HepG2 (cell line): ENCODE data around the gene WIZ. TPM values are rescaled to one million over a fixed set of nuclear protein-coding genes. Genes with fewer than 3 reads are reported as not detected.

Experiments
- ATAC-seq: fragments of 200-7000 bp; cut with Tn5 transposase; 3 replicates; pipeline ENCODE4 v1.9.1; 2020; ENCODE audit warnings: mild to moderate bottlenecking, moderate library complexity
- BruUV-seq: library from RNA; stranded (reverse); fragments of 400-500 nt; replicated peaks from 2 replicates; lab custom pipeline; 2021; lab: Mats Ljungman, UMichigan
- CTCF ChIA-PET: fragments of 300-600 bp; formaldehyde crosslinking; extraction: SDS; loops from one replicate; lab custom pipeline; 2021; ENCODE audit warnings: low total read pairs, inconsistent platforms, low intra/inter-chr PET ratio; lab: Yijun Ruan, JAX
- POLR2A ChIA-PET: fragments of 350-600 bp; sonication (Branson Sonifier 250); formaldehyde crosslinking; loops from one replicate; lab custom pipeline; 2020; ENCODE audit warnings: antibody characterized with exemption, inconsistent platforms; lab: Yijun Ruan, JAX
- DNase-seq: peaks from one replicate; pipeline ENCODE4 v3.0.0-alpha.2; 2015; ENCODE audit warnings: low spot score
- FAIRE-seq: peaks from 3 replicates; lab custom pipeline; 2011; peaks lifted over from hg19 to GRCh38; lab: Jason Lieb, UNC
- H2AFZ ChIP-seq: one replicate; pipeline ENCODE4 v1.6.1; 2011; ENCODE audit warnings: low read length, inconsistent platforms
- H3K27ac ChIP-seq: fragments of 300-600 bp; 3 replicates; pipeline ENCODE4 v1.8.0; 2011; ENCODE audit warnings: mixed run types, mild to moderate bottlenecking, mixed read lengths, low read length, inconsistent platforms; ENCODE audit not compliant: insufficient read depth; ENCODE audit errors: extremely low read length
- H3K27me3 ChIP-seq, 2 experiments: fragments of 200-600 bp in 1 of 2; 2 replicates in 1 of 2; 3 replicates in 1 of 2; pipeline versions ENCODE4 v1.6.0 to v1.8.0; 2011; ENCODE audit warnings: low read length in 2 of 2, mild to moderate bottlenecking in 2 of 2, moderate library complexity in 2 of 2, inconsistent platforms in 1 of 2; ENCODE audit not compliant: insufficient read depth in 2 of 2, control insufficient read depth in 1 of 2
- H3K36me3 ChIP-seq, 2 experiments: fragments of 200-600 bp in 1 of 2; replicated peaks in 1 of 2; 2 replicates in 1 of 2; 3 replicates in 1 of 2; pipeline versions ENCODE4 v1.5.1 to v1.8.0; 2011; ENCODE audit warnings: low read length in 2 of 2, inconsistent platforms in 1 of 2; ENCODE audit not compliant: insufficient read depth in 2 of 2, control insufficient read depth in 1 of 2
- H3K4me1 ChIP-seq: 2 replicates; pipeline ENCODE4 v1.5.1; 2012; ENCODE audit warnings: low read length, inconsistent platforms; ENCODE audit not compliant: insufficient read depth
- H3K4me2 ChIP-seq: 2 replicates; pipeline ENCODE4 v1.6.0; 2011; ENCODE audit warnings: low read depth, low read length, inconsistent platforms
- H3K4me3 ChIP-seq, 3 experiments: fragments of 200-600 bp in 1 of 3; sonication (generic), shearing (Covaris generic) in 1 of 3; replicated peaks in 1 of 3; 2 replicates each; pipeline ENCODE4 v1.5.1; 2011 to 2016; ENCODE audit warnings: low read length in 3 of 3, inconsistent platforms in 2 of 3, low read depth in 2 of 3, mild to moderate bottlenecking in 2 of 3, control low read depth in 1 of 3, mixed read lengths in 1 of 3; ENCODE audit not compliant: insufficient read depth in 1 of 3
- H3K79me2 ChIP-seq: one replicate; pipeline ENCODE4 v1.6.1; 2011; ENCODE audit warnings: low read length, inconsistent platforms; ENCODE audit not compliant: insufficient read depth
- H3K9ac ChIP-seq: 2 replicates; pipeline ENCODE4 v1.6.0; 2011; ENCODE audit warnings: mild to moderate bottlenecking, low read depth, low read length, inconsistent platforms; ENCODE audit not compliant: insufficient read depth
- H3K9me3 ChIP-seq: 2 replicates; pipeline ENCODE4 v1.5.1; 2012; ENCODE audit warnings: mild to moderate bottlenecking, low read length
- H4K20me1 ChIP-seq: 2 replicates; pipeline ENCODE4 v1.6.0; 2011; ENCODE audit warnings: inconsistent platforms, mild to moderate bottlenecking, low read length, moderate library complexity; ENCODE audit not compliant: insufficient read depth
- MED8 ChIP-seq: sonication (generic); formaldehyde crosslinking; IDR thresholded peaks from 2 replicates; pipeline ENCODE4 v1.8.1; 2023; ENCODE audit warnings: mild to moderate bottlenecking, missing genetic modification reagents; ENCODE audit not compliant: insufficient replicate concordance
- NFKB2 ChIP-seq: sonication (generic); formaldehyde crosslinking; IDR thresholded peaks from 2 replicates; pipeline ENCODE4 v1.4.0; 2020; ENCODE audit warnings: missing genetic modification reagents, borderline replicate concordance
- SMAD9 ChIP-seq: sonication (generic); formaldehyde crosslinking; IDR thresholded peaks from 2 replicates; pipeline ENCODE4 v1.5.1; 2020; ENCODE audit warnings: mild to moderate bottlenecking, missing genetic modification reagents
- SOX6 ChIP-seq, 2 experiments: fragments of 450-650 bp in 1 of 2; sonication (generic) in 1 of 2; formaldehyde crosslinking in 1 of 2; IDR thresholded peaks; 2 replicates each; pipeline versions ENCODE4 v1.4.0 to v1.6.1; 2017 to 2020; ENCODE audit warnings: antibody characterized with exemption in 1 of 2, mild to moderate bottlenecking in 1 of 2, missing genetic modification reagents in 1 of 2
- ZC3H13 ChIP-seq: sonication (generic); formaldehyde crosslinking; IDR thresholded peaks from 2 replicates; pipeline ENCODE4 v1.8.1; 2023; ENCODE audit warnings: mild to moderate bottlenecking, missing genetic modification reagents, moderate library complexity
- ZNF138 ChIP-seq: sonication (generic); formaldehyde crosslinking; IDR thresholded peaks from 2 replicates; pipeline ENCODE4 v1.5.0; 2020; ENCODE audit warnings: mild to moderate bottlenecking, low read depth, missing genetic modification reagents
- ZNF775 ChIP-seq: sonication (generic); formaldehyde crosslinking; IDR thresholded peaks from 2 replicates; pipeline ENCODE4 v1.4.0; 2020; ENCODE audit warnings: missing genetic modification reagents, mild to moderate bottlenecking, moderate library complexity, borderline replicate concordance
- WGBS: methylation state at CpG from one replicate; pipeline ENCODE4 v1.1.6; 2017; ENCODE audit warnings: low lambda C conversion rate; 5-methylcytosine and 5-hydroxymethylcytosine counted together
- in situ Hi-C: cut with HindIII; loops from 2 replicates; pipeline ENCODE4 v1.10.0; 2017; ENCODE audit warnings: low pct_unique_long_range_greater_than_20kb; ENCODE audit not compliant: extremely low pct_ligation_motif_present
- intact Hi-C: fragments of 100-400 bp; cut with micrococcal nuclease; formaldehyde crosslinking; loops from one replicate; pipeline ENCODE4 v1.10.0; 2022; ENCODE audit not compliant: unreplicated experiment
- polyA plus RNA-seq, 8 experiments: library from polyadenylated mRNA; depleted of rRNA in 3 of 8; stranded (reverse) in 7 of 8; unstranded in 1 of 8; fragments of >200 nt; fragmentation: Illumina TruSeq in 4 of 8; extraction: Trizol in 4 of 8; gene quantifications; 2 replicates each; pipeline versions ENCODE4 v1.2.1 to v1.2.3, GENCODE V29; 2011 to 2016; ENCODE audit warnings: low read depth in 4 of 8, missing spikeins in 1 of 8, mixed read lengths in 1 of 8; ENCODE audit not compliant: insufficient read depth in 1 of 8
- total RNA-seq, 5 experiments: library from RNA; depleted of rRNA; stranded (reverse); fragments of >200 nt; fragmentation: Illumina TruSeq; extraction: Trizol; gene quantifications; 2 replicates each; pipeline ENCODE4 v1.2.3, GENCODE V29; 2016; ENCODE audit warnings: low read depth in 1 of 5

WIZ gene
- total and polyA plus RNA-seq, 2 of the 13 experiments (the other 11 are each of a cell fraction or from before 2014, with no cell fraction given), result 4.7 to 4.8 TPM

DNA sequence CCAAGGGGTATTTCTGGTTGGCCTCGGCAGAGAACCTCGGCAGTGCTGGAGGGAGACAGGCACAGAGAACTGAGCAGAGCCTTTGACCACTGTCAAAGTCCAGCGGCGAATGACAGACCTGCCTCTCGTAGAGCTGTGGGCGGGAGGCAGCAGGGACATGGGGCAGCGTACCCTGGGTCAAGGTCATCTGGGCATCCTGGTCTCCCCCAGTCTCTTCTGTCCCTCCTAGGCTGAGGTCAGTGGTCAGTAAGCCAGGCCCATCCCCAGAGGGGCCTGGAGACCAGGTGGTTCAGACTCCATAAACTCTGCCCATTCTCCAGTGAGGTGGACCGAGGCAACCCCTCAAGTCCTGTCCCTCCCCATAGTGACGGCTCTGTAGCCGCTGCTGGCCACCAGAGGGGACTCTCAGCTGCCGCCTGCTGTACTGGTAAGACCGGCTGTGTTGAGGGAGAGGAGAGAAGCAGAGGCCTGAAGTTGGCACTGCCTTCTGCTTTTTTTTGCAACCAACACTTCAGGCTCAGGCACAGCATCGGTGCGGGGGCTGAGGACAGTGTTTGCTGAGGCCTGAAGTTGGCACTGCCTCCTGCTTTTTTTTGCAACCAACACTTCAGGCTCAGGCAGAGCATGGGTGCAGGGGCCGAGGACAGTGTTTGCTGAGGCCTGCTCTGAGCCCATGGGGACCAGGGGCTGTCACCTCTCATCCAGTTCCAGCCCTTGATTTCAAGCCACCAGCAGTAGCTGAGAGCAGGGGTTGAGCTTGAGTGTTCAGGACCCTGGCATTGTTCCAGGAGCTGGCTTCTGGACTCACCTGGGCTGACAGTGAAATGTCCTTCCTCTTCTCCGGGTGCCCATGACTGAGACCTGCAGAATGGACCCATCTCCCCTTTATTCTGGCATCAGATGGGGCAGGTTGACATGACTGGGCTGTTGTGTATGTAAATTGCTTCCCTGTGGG is 29.9 kb upstream of the WIZ start, which contains the start of gene PGLYRP2 (continued):
- TF ChIP-seq SOX6 (IDR thresholded peaks at IDR 0.05), result no peak
- TF ChIP-seq SOX6 (CRISPR knock-in tag; IDR thresholded peaks at IDR 0.05), result peak; percentile 64
- no peak for TF ChIP-seq ZNF775 (CRISPR knock-in tag)
- TF ChIP-seq NFKB2, result 0 out of 2 replicates have a peak, but pooled peaks have one; percentile 71
- peak; percentile 28 for TF ChIP-seq MED8 (CRISPR knock-in tag)

DNA sequence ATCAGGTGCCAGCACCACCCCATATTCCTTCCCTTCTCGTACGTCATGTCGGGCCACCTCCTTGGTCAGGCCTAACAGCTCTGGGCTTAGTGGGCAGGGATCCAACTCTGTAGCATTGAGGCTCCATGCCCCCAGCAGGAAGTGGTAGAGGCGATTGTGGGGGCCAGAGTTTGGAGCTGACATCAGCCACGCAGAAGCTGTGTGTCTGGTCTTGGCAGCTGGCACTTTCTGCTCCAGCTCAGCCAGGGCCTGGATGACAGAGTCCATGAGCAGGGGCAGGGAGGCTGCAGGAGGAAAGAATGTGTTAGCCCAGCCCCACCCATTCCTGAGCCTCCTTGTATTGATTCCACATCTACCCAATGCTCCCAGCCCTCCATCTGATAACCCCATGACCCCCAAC is 26.6 kb upstream of the WIZ start:
- no peaks in the 10 kb centered on the region for H4K20me1 ChIP-seq
- no peak for FAIRE-seq
- no peak overlapping the region for H3K4me2 ChIP-seq
- H3K27me3 ChIP-seq, result no peaks in the 10 kb centered on the region
- H3K27ac ChIP-seq, result no peak overlapping the region
- no peaks in the 10 kb centered on the region for H3K9me3 ChIP-seq
- H3K4me3 ChIP-seq, result no peak overlapping the region
- H3K4me1 ChIP-seq, result peaks cover 34% of the 10 kb centered on the region
- ChIA-PET CTCF (no interaction called here), POLR2A (no interaction called here)
- no peak overlapping the region for H3K9ac ChIP-seq
- H2AFZ ChIP-seq, result no peak overlapping the region
- WGBS, result 49% methylated on average over 3 of the region's 5 CpGs
- H3K79me2 ChIP-seq, result no peaks in the 10 kb centered on the region
- TF ChIP-seq ZC3H13, result no peak
- TF ChIP-seq ZNF138 (CRISPR knock-in tag), result no peak
- TF ChIP-seq SMAD9 (CRISPR knock-in tag), result no peak
- ATAC-seq, result no peak
- no peak for DNase-seq
- in situ Hi-C loops (no loop called here), intact Hi-C loops (loop anchor here (5.0 kb wide), 1 partner anchor 81 kb away; no protein-coding TSS in a partner anchor)
- no TSS peak for BruUV-seq
- no peaks in the 10 kb centered on the region for H3K36me3 ChIP-seq
